Measurements from ENCODE around the gene CABP1. TPM values are rescaled to one million over a fixed set of nuclear protein-coding genes. Genes with fewer than 3 reads are reported as not detected.

CABP1 gene
- total RNA-seq, 4 donors from 2014 or later: 0.54 to 3.3 (median 0.95) TPM; not detected in 1

GRCh38 chr12:120678572-120678971 is 38.1 kb downstream of the CABP1 start:
- no peaks in the 10 kb centered on the region for H3K9me3 ChIP-seq
- peak overlapping the region in 1 of 4 donors; percentile 86 for H3K27ac ChIP-seq
- DNase-seq: no peak
- H3K4me3 ChIP-seq: no peak overlapping the region
- TF ChIP-seq, protein P1, sequence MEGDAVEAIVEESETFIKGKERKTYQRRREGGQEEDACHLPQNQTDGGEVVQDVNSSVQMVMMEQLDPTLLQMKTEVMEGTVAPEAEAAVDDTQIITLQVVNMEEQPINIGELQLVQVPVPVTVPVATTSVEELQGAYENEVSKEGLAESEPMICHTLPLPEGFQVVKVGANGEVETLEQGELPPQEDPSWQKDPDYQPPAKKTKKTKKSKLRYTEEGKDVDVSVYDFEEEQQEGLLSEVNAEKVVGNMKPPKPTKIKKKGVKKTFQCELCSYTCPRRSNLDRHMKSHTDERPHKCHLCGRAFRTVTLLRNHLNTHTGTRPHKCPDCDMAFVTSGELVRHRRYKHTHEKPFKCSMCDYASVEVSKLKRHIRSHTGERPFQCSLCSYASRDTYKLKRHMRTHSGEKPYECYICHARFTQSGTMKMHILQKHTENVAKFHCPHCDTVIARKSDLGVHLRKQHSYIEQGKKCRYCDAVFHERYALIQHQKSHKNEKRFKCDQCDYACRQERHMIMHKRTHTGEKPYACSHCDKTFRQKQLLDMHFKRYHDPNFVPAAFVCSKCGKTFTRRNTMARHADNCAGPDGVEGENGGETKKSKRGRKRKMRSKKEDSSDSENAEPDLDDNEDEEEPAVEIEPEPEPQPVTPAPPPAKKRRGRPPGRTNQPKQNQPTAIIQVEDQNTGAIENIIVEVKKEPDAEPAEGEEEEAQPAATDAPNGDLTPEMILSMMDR (IDR thresholded peaks at IDR 0.05): no peak
- peak in 1 of 2 donors; percentile 7 for TF ChIP-seq POLR2A (IDR thresholded peaks at IDR 0.05)
- H3K27me3 ChIP-seq: no peaks in the 10 kb centered on the region
- no peaks in the 10 kb centered on the region for H3K36me3 ChIP-seq
- peaks cover 0 to 9% (median 2%) of the 10 kb centered on the region in 4 donors for H3K4me1 ChIP-seq

DNA sequence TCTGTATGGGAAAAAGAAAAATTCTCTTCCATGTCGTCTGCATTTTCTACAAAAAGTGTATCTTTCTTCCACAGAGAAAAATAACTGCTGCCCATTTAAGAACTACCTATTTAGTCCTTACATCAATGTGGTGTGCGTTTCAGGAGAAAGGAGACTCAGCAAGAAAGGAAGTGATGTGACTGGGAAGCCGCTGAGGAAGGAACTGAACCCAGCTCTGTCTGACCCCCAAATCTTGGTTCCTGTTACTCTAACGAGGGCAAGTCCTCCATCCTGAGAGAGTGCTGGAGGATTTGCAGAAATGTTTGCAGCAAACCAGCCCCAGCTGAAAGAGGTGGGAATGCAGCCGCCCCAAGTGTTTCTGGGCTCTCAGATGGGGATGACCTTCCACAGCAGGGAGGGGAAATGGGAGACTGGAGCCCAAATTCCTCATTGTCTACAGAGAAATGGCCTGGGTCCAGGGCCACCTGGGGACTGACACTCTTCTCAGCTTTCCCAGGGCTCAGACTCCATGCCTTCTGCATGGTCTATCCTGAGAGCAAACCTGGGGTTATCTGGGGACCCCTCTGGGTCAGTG is 39.8 kb downstream of the CABP1 start:
- peaks cover 0 to 9% (median 2%) of the 10 kb centered on the region in 4 donors for H3K4me1 ChIP-seq
- DNase-seq: no peak
- no peaks in the 10 kb centered on the region for H3K9me3 ChIP-seq
- no peaks in the 10 kb centered on the region for H3K36me3 ChIP-seq
- TF ChIP-seq POLR2A (IDR thresholded peaks at IDR 0.05): no peak
- TF ChIP-seq, protein P1 (IDR thresholded peaks at IDR 0.05): no peak
- no peaks in the 10 kb centered on the region for H3K27me3 ChIP-seq
- no peak overlapping the region for H3K4me3 ChIP-seq
- H3K27ac ChIP-seq: no peak overlapping the region

- Histone ChIP-seq H3K9me3 (no peaks in the 10 kb centered on the region), H3K4me3 (no peak overlapping the region), H3K4me1 (peaks cover 0 to 12% (median 8%) of the 10 kb centered on the region in 4 donors), H3K36me3 (no peaks in the 10 kb centered on the region), H3K27ac (peak overlapping the region in 2 of 4 donors; percentile 9 to 43), H3K27me3 (no peaks in the 10 kb centered on the region)
- TF ChIP-seq, protein P1 (IDR thresholded peaks at IDR 0.05): no peak
- no peak for TF ChIP-seq POLR2A (IDR thresholded peaks at IDR 0.05)
- DNase-seq: no peak
Observed at GRCh38 chr12:120684523-120684932, 44.1 kb downstream of the CABP1 start.

DNA sequence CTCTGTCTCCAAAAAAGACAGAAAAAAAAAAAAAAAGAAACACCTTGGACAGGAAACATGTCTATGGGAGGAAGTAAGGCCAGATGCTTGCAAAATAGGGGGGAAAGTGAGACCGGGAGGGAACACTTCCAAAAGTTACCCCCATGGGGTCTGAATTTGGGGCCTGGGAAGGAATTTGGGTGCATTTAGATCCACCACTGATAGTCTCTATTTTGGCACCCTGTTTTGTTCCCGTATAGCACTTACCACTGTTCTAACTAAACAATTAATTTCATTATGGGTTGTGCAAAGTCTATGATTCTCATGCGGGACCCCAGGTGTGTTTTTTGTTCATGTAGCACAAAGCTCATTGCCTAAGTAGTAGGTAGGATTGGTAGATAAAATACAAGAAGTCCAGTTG is 45.1 kb downstream of the CABP1 start:
- H3K36me3 ChIP-seq: no peaks in the 10 kb centered on the region
- DNase-seq: no peak
- TF ChIP-seq POLR2A (IDR thresholded peaks at IDR 0.05): no peak
- H3K9me3 ChIP-seq: no peaks in the 10 kb centered on the region
- peaks cover 0 to 21% (median 13%) of the 10 kb centered on the region in 4 donors for H3K4me1 ChIP-seq
- no peaks in the 10 kb centered on the region for H3K27me3 ChIP-seq
- no peak overlapping the region for H3K4me3 ChIP-seq
- peak overlapping the region in 1 of 4 donors; percentile 93 for H3K27ac ChIP-seq

DNA sequence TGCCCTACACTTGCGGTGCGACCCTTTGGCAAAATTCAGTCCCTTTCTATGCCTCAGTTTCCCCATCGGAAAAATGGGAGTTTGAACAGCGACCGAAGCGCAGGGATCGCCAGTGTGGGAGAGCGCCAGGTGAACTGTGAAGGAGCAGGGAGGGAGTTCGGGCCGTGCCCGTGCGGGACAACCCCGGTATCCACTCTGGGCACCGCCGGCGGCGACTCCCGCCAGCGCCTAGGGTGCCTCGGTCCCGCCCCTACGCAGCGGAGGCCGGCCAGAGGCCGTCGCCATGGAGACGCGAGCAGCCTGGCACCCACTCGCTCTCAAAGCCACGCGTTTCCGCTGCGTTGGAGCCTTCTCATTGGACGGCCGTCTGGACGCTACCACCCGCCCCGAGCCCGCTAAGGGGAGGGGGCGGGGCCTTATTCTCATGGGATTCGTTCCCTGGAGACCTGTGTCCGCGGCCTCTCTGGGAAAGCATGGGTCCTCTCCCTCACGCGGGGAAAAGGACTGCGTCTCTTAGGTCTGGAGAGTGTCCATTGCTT is 45.8 kb downstream of the CABP1 start:
- H3K4me3 ChIP-seq: peak overlapping the region; percentile 83 to 99 (median 93)
- H3K4me1 ChIP-seq: peaks cover 0 to 26% (median 15%) of the 10 kb centered on the region in 4 donors
- DNase-seq: peak; percentile 98 to 99 (median 99)
- peak overlapping the region; percentile 84 to 93 (median 90) for H3K27ac ChIP-seq
- H3K27me3 ChIP-seq: no peaks in the 10 kb centered on the region
- no peaks in the 10 kb centered on the region for H3K36me3 ChIP-seq
- no peaks in the 10 kb centered on the region for H3K9me3 ChIP-seq
- TF ChIP-seq, protein P1 (IDR thresholded peaks at IDR 0.05): no peak
- TF ChIP-seq POLR2A (IDR thresholded peaks at IDR 0.05): peak; percentile 51 to 72
